Duodenal mucosa (tissue), 2 donors: ENCODE measurements around the gene TBC1D5.
"Not testable (repeated sequence)": the region's sequence is repeated elsewhere in the genome, so short reads cannot be mapped to it uniquely, and the experiment has no call there.

ENCODE experiments used
- H3K27ac ChIP-seq: one replicate; pipeline ENCODE4 v1.7.0; 2013; ENCODE audit warnings: low read depth, low read length
- H3K27me3 ChIP-seq, 2 donors: one replicate each; pipeline ENCODE4 v1.7.0; 2013; ENCODE audit warnings: low read length in 2 of 2, control low read depth in 1 of 2; ENCODE audit not compliant: insufficient read depth in 2 of 2, control insufficient read depth in 1 of 2
- H3K36me3 ChIP-seq, 2 donors: one replicate each; pipeline ENCODE4 v1.7.0; 2013; ENCODE audit warnings: low read length in 2 of 2, control low read depth in 1 of 2; ENCODE audit not compliant: insufficient read depth in 2 of 2, control insufficient read depth in 1 of 2
- H3K4me1 ChIP-seq, 2 donors: one replicate each; pipeline ENCODE4 v1.7.0; 2013; ENCODE audit warnings: low read length in 2 of 2, control low read depth in 1 of 2; ENCODE audit not compliant: insufficient read depth in 2 of 2, control insufficient read depth in 1 of 2
- H3K4me3 ChIP-seq, 2 donors: one replicate each; pipeline ENCODE4 v1.7.0; 2013; ENCODE audit warnings: low read length in 2 of 2, low read depth in 1 of 2
- H3K9ac ChIP-seq, 2 donors: one replicate each; pipeline ENCODE4 v1.7.0; 2013; ENCODE audit warnings: low read length in 2 of 2, low read depth in 1 of 2
- H3K9me3 ChIP-seq, 2 donors: one replicate each; pipeline ENCODE4 v1.7.0; 2013; ENCODE audit warnings: low read length in 2 of 2, control low read depth in 1 of 2; ENCODE audit not compliant: control insufficient read depth in 1 of 2

The TBC1D5 gene

GRCh38 chr3:17542591-17542990 is 199.8 kb downstream of the TBC1D5 start:
- Histone ChIP-seq H3K36me3 (no peaks in the 10 kb centered on the region), H3K4me3 (no peak overlapping the region), H3K27me3 (no peaks in the 10 kb centered on the region), H3K4me1 (no peaks in the 10 kb centered on the region), H3K9ac (no peak overlapping the region), H3K9me3 (no peaks in the 10 kb centered on the region), H3K27ac (no peak overlapping the region)

DNA sequence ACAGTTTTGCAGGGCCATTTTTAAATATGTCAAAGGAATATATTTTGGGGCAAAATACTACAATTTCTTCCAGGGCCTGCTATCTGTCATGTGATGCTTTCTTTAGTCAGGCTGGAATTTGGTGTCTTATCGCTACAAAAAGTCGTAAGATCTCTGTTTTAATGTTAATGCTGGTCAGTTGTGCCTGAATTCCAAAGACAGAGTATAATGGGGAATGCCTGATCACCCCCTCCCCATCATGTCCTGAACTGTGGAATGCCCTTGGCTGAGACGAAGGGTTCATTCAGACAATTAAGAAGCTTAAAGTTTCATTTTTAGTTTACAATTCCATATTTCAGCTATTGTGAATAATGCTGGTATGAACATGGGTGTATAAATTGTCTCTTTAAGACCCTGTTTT is 203.0 kb downstream of the TBC1D5 start:
- H3K9me3 ChIP-seq: no peaks in the 10 kb centered on the region
- H3K36me3 ChIP-seq: no peaks in the 10 kb centered on the region
- H3K27me3 ChIP-seq: no peaks in the 10 kb centered on the region

GRCh38 chr3:17535274-17535673 is 207.2 kb downstream of the TBC1D5 start:
- no peak overlapping the region for H3K9ac ChIP-seq
- H3K4me3 ChIP-seq: no peak overlapping the region
- H3K9me3 ChIP-seq: no peaks in the 10 kb centered on the region
- H3K27ac ChIP-seq: no peak overlapping the region
- H3K36me3 ChIP-seq: no peaks in the 10 kb centered on the region
- H3K27me3 ChIP-seq: no peaks in the 10 kb centered on the region
- H3K4me1 ChIP-seq: no peaks in the 10 kb centered on the region

More for the DNA sequence above, 203.0 kb downstream of the TBC1D5 start:
- no peak overlapping the region for H3K9ac ChIP-seq
- no peaks in the 10 kb centered on the region for H3K4me1 ChIP-seq
- no peak overlapping the region for H3K27ac ChIP-seq
- H3K4me3 ChIP-seq: no peak overlapping the region

GRCh38 chr3:17532446-17532845 is 210.0 kb downstream of the TBC1D5 start:
- not testable (repeated sequence) for H3K9me3 ChIP-seq, H3K36me3 ChIP-seq, H3K4me1 ChIP-seq, H3K4me3 ChIP-seq, H3K27ac ChIP-seq, H3K27me3 ChIP-seq, H3K9ac ChIP-seq

- Histone ChIP-seq H3K27me3 (no peaks in the 10 kb centered on the region), H3K9me3 (no peaks in the 10 kb centered on the region), H3K27ac (no peak overlapping the region), H3K4me3 (no peak overlapping the region), H3K4me1 (no peaks in the 10 kb centered on the region), H3K36me3 (no peaks in the 10 kb centered on the region), H3K9ac (no peak overlapping the region)
These were observed 212.8 kb downstream of the TBC1D5 start for GRCh38 chr3:17529677-17530076.

GRCh38 chr3:17518189-17519059 is 224.0 kb downstream of the TBC1D5 start:
- Histone ChIP-seq H3K4me1 (no peaks in the 10 kb centered on the region), H3K27me3 (no peaks in the 10 kb centered on the region), H3K27ac (no peak overlapping the region), H3K9me3 (no peaks in the 10 kb centered on the region), H3K36me3 (no peaks in the 10 kb centered on the region), H3K4me3 (no peak overlapping the region), H3K9ac (no peak overlapping the region)

GRCh38 chr3:17515445-17516234 is 226.8 kb downstream of the TBC1D5 start:
- Histone ChIP-seq H3K9ac (no peak overlapping the region), H3K27ac (no peak overlapping the region), H3K27me3 (no peaks in the 10 kb centered on the region), H3K4me3 (no peak overlapping the region), H3K9me3 (no peaks in the 10 kb centered on the region), H3K36me3 (no peaks in the 10 kb centered on the region), H3K4me1 (no peaks in the 10 kb centered on the region)

DNA sequence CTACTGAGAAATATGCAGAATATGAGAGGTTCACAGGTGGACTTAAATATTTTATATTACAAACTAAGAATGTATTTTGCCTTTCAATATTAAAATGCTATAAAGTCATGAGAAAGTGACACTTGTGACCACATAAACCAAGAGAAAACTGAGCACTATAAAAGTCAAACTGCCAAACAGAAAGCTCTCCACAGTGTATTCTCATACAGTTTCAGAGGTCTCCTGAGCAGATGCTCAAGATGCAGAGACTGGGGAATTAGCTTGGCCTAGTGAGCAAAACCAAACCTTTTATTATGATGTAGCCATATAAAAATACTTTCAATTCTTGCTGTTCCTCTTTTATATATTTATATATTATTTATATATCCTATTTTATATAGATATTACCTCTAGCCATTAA is 227.8 kb downstream of the TBC1D5 start:
- Histone ChIP-seq H3K27me3 (no peaks in the 10 kb centered on the region), H3K4me3 (no peak overlapping the region), H3K36me3 (no peaks in the 10 kb centered on the region), H3K27ac (no peak overlapping the region), H3K9ac (no peak overlapping the region), H3K9me3 (no peaks in the 10 kb centered on the region), H3K4me1 (no peaks in the 10 kb centered on the region)

- Histone ChIP-seq H3K27me3 (no peaks in the 10 kb centered on the region), H3K9ac (no peak overlapping the region), H3K9me3 (no peaks in the 10 kb centered on the region), H3K27ac (no peak overlapping the region), H3K36me3 (no peaks in the 10 kb centered on the region), H3K4me3 (no peak overlapping the region), H3K4me1 (no peaks in the 10 kb centered on the region)
These were observed 232.2 kb downstream of the TBC1D5 start for GRCh38 chr3:17510265-17510664.

- Histone ChIP-seq H3K36me3 (no peaks in the 10 kb centered on the region), H3K9me3 (no peaks in the 10 kb centered on the region), H3K9ac (no peak overlapping the region), H3K4me1 (no peaks in the 10 kb centered on the region), H3K4me3 (no peak overlapping the region), H3K27ac (no peak overlapping the region), H3K27me3 (no peaks in the 10 kb centered on the region)
These were observed 234.2 kb downstream of the TBC1D5 start for GRCh38 chr3:17508180-17508752.
